ENCODE data around the gene CXorf49.
"Not testable (repeated sequence)": the region's sequence is repeated elsewhere in the genome, so short reads cannot be mapped to it uniquely, and the experiment has no call there.

The CXorf49 gene

GRCh38 chrX:71699023-71699344 lies 19.1 kb downstream of the CXorf49 start:
- H3K4me3 ChIP-seq (ENCODE audit: low read length); H3K9me3 ChIP-seq (ENCODE audit: control insufficient read depth, low read depth, low read length): not testable (repeated sequence)

GRCh38 chrX:71698299-71699022 lies 19.6 kb downstream of the CXorf49 start:
- H3K9me3 ChIP-seq (ENCODE audit: control insufficient read depth, low read depth, low read length); H3K27ac ChIP-seq (ENCODE audit: low read length); H3K4me3 ChIP-seq (ENCODE audit: low read length); H3K4me1 ChIP-seq (ENCODE audit: control insufficient read depth, low read depth, low read length); H3K36me3 ChIP-seq (ENCODE audit: control insufficient read depth, low read depth, low read length); H3K9ac ChIP-seq (ENCODE audit: low read length); H3K27me3 ChIP-seq (ENCODE audit: control insufficient read depth, insufficient read depth, low read length): not testable (repeated sequence)

More at GRCh38 chrX:71699023-71699344, 19.1 kb downstream of the CXorf49 start:
- not testable (repeated sequence) for H3K27ac ChIP-seq (ENCODE audit: low read length); H3K36me3 ChIP-seq (ENCODE audit: control insufficient read depth, low read depth, low read length); H3K4me1 ChIP-seq (ENCODE audit: control insufficient read depth, low read depth, low read length); H3K9ac ChIP-seq (ENCODE audit: low read length); H3K27me3 ChIP-seq (ENCODE audit: control insufficient read depth, insufficient read depth, low read length)

GRCh38 chrX:71697466-71698298 lies 20.4 kb downstream of the CXorf49 start:
- not testable (repeated sequence) for H3K4me1 ChIP-seq (ENCODE audit: control insufficient read depth, low read depth, low read length); H3K27ac ChIP-seq (ENCODE audit: low read length); H3K36me3 ChIP-seq (ENCODE audit: control insufficient read depth, low read depth, low read length); H3K27me3 ChIP-seq (ENCODE audit: control insufficient read depth, insufficient read depth, low read length); H3K4me3 ChIP-seq (ENCODE audit: low read length); H3K9me3 ChIP-seq (ENCODE audit: control insufficient read depth, low read depth, low read length); H3K9ac ChIP-seq (ENCODE audit: low read length)

- not testable (repeated sequence) for H3K4me1 ChIP-seq (ENCODE audit: control insufficient read depth, low read depth, low read length); H3K27ac ChIP-seq (ENCODE audit: low read length); H3K9ac ChIP-seq (ENCODE audit: low read length); H3K4me3 ChIP-seq (ENCODE audit: low read length); H3K9me3 ChIP-seq (ENCODE audit: control insufficient read depth, low read depth, low read length); H3K27me3 ChIP-seq (ENCODE audit: control insufficient read depth, insufficient read depth, low read length); H3K36me3 ChIP-seq (ENCODE audit: control insufficient read depth, low read depth, low read length)
Observed at GRCh38 chrX:71696641-71697465, 21.2 kb downstream of the CXorf49 start.

GRCh38 chrX:71679575-71680207 lies 38.4 kb downstream of the CXorf49 start:
- Histone ChIP-seq H3K4me1 (ENCODE audit: control insufficient read depth, low read depth, low read length) (no peaks in the 10 kb centered on the region), H3K9ac (ENCODE audit: low read length) (no peak overlapping the region), H3K36me3 (ENCODE audit: control insufficient read depth, low read depth, low read length) (no peaks in the 10 kb centered on the region), H3K27me3 (ENCODE audit: control insufficient read depth, insufficient read depth, low read length) (no peaks in the 10 kb centered on the region), H3K4me3 (ENCODE audit: low read length) (no peak overlapping the region), H3K9me3 (ENCODE audit: control insufficient read depth, low read depth, low read length) (peaks cover 13% of the 10 kb centered on the region), H3K27ac (ENCODE audit: low read length) (no peak overlapping the region)

- H3K36me3 ChIP-seq (ENCODE audit: control insufficient read depth, low read depth, low read length); H3K4me3 ChIP-seq (ENCODE audit: low read length); H3K9ac ChIP-seq (ENCODE audit: low read length); H3K27me3 ChIP-seq (ENCODE audit: control insufficient read depth, insufficient read depth, low read length); H3K27ac ChIP-seq (ENCODE audit: low read length); H3K4me1 ChIP-seq (ENCODE audit: control insufficient read depth, low read depth, low read length): not testable (repeated sequence)
- peaks cover 13% of the 10 kb centered on the region for H3K9me3 ChIP-seq (ENCODE audit: control insufficient read depth, low read depth, low read length)
Observed at GRCh38 chrX:71677195-71677594, 40.9 kb downstream of the CXorf49 start.

- not testable (repeated sequence) for H3K9ac ChIP-seq (ENCODE audit: low read length); H3K4me3 ChIP-seq (ENCODE audit: low read length); H3K27ac ChIP-seq (ENCODE audit: low read length); H3K9me3 ChIP-seq (ENCODE audit: control insufficient read depth, low read depth, low read length); H3K36me3 ChIP-seq (ENCODE audit: control insufficient read depth, low read depth, low read length); H3K27me3 ChIP-seq (ENCODE audit: control insufficient read depth, insufficient read depth, low read length); H3K4me1 ChIP-seq (ENCODE audit: control insufficient read depth, low read depth, low read length)
Observed at GRCh38 chrX:71676068-71676795, 41.9 kb downstream of the CXorf49 start.

- not testable (repeated sequence) for H3K4me3 ChIP-seq (ENCODE audit: low read length); H3K9me3 ChIP-seq (ENCODE audit: control insufficient read depth, low read depth, low read length); H3K27me3 ChIP-seq (ENCODE audit: control insufficient read depth, insufficient read depth, low read length); H3K27ac ChIP-seq (ENCODE audit: low read length); H3K36me3 ChIP-seq (ENCODE audit: control insufficient read depth, low read depth, low read length); H3K9ac ChIP-seq (ENCODE audit: low read length); H3K4me1 ChIP-seq (ENCODE audit: control insufficient read depth, low read depth, low read length)
Observed at GRCh38 chrX:71675636-71676035, 42.4 kb downstream of the CXorf49 start.

GRCh38 chrX:71671938-71672337 lies 46.1 kb downstream of the CXorf49 start:
- Histone ChIP-seq H3K4me3 (ENCODE audit: low read length) (no peak overlapping the region), H3K9ac (ENCODE audit: low read length) (no peak overlapping the region), H3K27me3 (ENCODE audit: control insufficient read depth, insufficient read depth, low read length) (no peaks in the 10 kb centered on the region), H3K9me3 (ENCODE audit: control insufficient read depth, low read depth, low read length) (no peaks in the 10 kb centered on the region), H3K4me1 (ENCODE audit: control insufficient read depth, low read depth, low read length) (no peaks in the 10 kb centered on the region), H3K27ac (ENCODE audit: low read length) (no peak overlapping the region), H3K36me3 (ENCODE audit: control insufficient read depth, low read depth, low read length) (no peaks in the 10 kb centered on the region)

- H3K9me3 ChIP-seq (ENCODE audit: control insufficient read depth, low read depth, low read length), result no peaks in the 10 kb centered on the region
- no peaks in the 10 kb centered on the region for H3K36me3 ChIP-seq (ENCODE audit: control insufficient read depth, low read depth, low read length)
- no peak overlapping the region for H3K4me3 ChIP-seq (ENCODE audit: low read length)
- H3K27me3 ChIP-seq (ENCODE audit: control insufficient read depth, insufficient read depth, low read length), result no peaks in the 10 kb centered on the region
- no peak overlapping the region for H3K27ac ChIP-seq (ENCODE audit: low read length)
- H3K4me1 ChIP-seq (ENCODE audit: control insufficient read depth, low read depth, low read length), result no peaks in the 10 kb centered on the region
- H3K9ac ChIP-seq (ENCODE audit: low read length), result no peak overlapping the region
Observed at GRCh38 chrX:71671043-71671780, 46.9 kb downstream of the CXorf49 start.

Measured in iPS-18a (cell line).